HG03378 (cell line): Measurements from ENCODE around the gene GJB6.
A peak's percentile ranks its signal among the peaks of the same experiment; 100 is the strongest.
"Not testable (repeated sequence)": the region's sequence is repeated elsewhere in the genome, so short reads cannot be mapped to it uniquely, and the experiment has no call there.

Experiments used
- ATAC-seq: cut with Tn5 transposase; IDR thresholded peaks from one replicate; pipeline ENCODE4 v1.9.1; 2021; ENCODE audit warnings: mild to moderate bottlenecking, moderate library complexity; ENCODE audit not compliant: unreplicated experiment

The GJB6 gene

GRCh38 chr13:20231839-20232555 is at the start of gene GJB6:
Gene GJB6 (minus strand): TSS chr13:20232319. CDS start chr13:20223480, 8,839 bp downstream.
- ATAC-seq: no peak

GRCh38 chr13:20276901-20277300 is 44.8 kb upstream of the GJB6 start:
- ATAC-seq: not testable (repeated sequence)

DNA sequence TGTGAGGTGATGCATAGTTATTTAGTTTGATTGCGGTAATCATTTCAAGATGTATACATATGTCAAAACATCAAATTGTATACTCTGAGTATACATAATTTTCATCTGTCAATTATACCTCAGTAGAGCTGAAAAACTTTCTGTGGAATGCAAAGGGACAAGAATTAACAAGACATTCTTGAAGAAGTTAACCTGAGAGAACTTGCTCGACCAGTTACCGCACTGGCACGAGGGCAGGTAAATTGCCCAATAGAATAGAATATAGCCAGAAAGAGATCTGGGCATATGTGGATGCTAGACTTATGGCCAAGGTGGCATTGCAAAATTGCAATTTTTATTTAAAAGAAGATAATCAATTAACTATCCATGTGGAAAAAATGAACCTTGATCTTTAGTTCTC is 42.3 kb upstream of the GJB6 start:
- ATAC-seq: no peak

- no peak for ATAC-seq
These were observed 40.6 kb upstream of the GJB6 start for GRCh38 chr13:20272588-20273171.

- no peak for ATAC-seq
These were observed 40.0 kb upstream of the GJB6 start for GRCh38 chr13:20272104-20272503.

- no peak for ATAC-seq
These were observed 39.3 kb upstream of the GJB6 start for GRCh38 chr13:20271441-20271840.

DNA sequence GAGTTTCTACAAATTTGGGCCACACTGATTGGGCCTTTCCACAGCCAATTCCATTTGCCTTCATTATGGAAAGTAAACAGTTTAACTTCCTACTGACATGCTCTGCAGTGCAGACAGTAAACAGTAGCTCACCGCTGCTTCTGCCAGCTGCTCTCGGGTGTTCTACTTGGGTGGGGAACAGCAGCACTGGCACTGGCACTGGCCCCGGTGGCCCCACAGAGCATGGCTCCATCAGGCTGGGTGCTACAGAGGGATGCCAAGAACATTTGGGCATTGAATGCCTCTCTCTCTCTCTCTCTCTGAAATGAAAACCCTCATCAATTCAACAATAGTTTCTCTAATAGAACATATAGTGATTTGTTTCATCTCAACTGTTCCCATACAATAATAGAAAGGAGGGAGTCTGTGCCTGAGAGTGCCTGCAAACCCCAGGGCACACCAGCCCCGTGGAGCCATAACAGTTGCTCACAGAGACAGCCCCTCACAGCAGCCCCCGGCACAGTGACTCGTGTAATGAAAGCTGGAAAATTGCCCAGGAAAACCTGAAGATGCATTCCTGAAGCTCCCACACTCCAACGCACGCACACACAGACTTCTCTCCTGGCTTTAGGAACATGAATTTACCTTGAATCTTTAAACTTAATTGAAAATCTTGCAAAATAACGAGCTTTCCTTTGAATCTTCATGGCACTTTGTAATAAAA is 38.2 kb upstream of the GJB6 start:
- no peak for ATAC-seq

DNA sequence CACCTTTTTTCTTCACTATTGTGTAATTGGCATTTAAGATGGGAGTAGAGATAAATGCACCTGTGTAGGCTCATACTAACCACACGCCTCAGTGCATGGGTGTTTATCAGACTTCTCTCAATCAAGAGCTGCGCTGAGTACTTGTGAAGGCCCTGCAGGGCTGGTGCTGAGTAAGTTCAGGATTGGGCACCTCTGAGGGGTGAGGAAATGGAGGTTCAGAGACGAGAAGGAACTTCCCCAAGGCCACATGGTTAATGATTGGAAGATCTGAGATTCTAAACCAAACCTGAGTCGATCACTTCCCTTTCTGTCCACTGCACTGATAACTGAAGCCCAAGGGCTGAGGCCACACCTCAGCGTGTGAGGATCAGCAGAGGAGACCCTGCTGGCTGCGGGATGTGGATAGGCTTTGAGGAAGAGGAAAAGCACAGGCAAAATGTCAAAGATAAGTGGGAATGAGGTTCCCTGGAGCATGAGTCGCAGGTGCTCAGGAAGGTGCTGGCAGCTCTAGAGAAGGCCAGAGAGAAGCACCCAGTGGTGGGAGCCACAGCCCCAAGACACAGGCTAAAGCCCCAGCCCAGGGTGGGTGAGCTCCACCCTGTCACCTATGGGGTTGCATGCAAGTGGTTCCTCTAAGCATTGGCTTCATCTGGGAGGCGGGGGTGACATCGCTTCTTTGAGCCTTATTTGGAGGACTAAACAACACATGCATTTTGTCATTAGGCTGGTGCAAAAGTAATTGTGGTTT is 32.3 kb upstream of the GJB6 start:
- ATAC-seq: peak; percentile 99

- ATAC-seq: no peak
These were observed 31.4 kb upstream of the GJB6 start for GRCh38 chr13:20263393-20264044.

- ATAC-seq: no peak
These were observed 26.8 kb upstream of the GJB6 start for GRCh38 chr13:20258963-20259288.

- ATAC-seq: no peak
These were observed 26.3 kb upstream of the GJB6 start for GRCh38 chr13:20258208-20258962.

DNA sequence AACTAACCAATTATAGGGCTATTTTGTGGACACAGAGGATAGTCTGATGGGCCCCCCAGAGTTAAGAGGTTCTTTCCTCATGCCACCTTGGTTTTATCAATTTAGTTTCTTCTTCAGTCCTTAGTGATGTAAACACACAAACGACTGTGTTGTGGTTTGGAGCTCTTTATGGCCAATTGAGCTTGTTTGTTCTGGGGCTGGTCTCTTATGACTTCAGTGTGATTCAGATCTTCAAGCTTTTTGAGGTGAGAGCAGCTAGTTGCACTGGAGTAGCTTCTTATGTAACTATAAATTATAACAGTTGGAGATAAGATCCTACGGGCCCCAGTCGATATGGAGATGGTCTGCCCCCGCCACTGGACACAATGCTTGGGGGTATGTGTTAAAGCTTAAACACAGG is 22.0 kb upstream of the GJB6 start:
- no peak for ATAC-seq

DNA sequence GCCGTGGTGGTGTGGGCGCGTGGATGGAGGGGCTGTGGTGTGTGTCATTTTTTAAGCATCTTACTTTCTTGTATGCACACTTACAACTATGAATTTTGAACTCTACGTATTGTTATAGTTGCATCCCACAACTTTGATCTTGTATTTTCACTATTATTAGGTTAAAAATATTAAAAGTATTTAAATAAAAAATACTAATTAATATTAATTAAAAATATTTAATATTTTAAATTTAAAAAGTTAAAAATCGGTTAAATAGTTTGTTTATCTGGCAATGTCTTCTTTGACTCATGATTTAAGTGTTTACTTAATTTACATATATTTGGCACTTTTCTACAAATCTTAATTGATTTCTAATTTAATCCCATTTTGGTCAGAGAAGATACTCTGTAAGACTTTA is 17.8 kb upstream of the GJB6 start:
- ATAC-seq: no peak

DNA sequence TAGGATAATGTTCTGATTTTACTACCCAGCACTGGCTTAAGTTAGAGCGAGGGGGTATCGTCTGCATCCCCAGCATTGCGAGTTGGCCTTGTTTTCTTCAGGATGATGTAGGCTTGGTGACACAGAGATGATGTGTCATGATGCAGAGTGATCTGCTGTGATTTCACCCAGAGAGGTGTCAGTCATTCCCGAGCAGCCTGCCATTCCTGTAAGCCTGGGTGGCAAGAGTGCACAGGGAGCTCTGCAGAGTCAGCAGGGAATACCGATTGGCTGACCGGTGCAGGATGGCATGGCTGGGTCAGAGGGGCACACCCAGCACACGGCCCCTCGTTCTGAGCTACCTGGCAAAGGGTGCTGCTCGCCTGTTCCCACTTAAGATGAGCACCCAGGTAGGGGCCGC is 15.8 kb upstream of the GJB6 start:
- no peak for ATAC-seq

DNA sequence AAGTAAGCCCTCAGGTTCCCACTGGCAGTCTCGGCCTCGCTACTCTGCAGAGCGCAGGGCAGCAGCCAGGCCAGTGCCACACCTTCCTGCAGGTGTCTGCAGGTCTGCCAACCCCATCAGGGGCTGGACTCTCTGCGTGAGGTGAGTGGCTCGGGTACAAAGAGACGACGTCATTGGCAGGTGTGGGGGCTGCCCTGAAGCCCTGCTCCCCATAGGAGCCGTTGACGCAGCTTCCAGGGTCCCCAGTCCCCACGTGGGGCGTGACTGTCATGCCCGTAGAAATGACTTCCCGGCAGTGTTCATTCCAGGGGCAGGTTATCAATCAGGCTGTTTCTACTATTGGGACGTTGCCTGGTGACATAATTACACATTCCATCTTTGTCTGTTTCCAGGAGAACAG is 15.3 kb upstream of the GJB6 start:
- ATAC-seq: no peak

DNA sequence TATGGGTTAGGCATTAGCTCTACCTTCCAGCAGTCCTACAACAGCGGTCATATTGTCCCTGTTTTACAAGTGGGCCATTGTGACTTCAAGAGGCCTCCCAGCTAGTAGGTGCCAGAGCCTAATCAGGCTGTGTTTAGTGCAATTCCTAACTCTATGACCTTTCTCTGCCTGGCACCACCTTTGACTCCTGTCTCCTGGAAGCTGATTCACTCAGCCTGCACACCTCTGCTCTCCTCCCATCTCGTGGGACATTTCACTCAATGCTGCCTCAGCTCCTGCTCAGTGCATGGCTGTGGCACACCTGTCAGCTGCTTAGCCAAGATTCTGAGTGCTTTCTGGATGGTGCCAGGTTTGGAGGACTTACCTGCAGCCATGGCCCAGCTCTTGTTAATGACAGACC is 9.5 kb upstream of the GJB6 start:
- no peak for ATAC-seq

DNA sequence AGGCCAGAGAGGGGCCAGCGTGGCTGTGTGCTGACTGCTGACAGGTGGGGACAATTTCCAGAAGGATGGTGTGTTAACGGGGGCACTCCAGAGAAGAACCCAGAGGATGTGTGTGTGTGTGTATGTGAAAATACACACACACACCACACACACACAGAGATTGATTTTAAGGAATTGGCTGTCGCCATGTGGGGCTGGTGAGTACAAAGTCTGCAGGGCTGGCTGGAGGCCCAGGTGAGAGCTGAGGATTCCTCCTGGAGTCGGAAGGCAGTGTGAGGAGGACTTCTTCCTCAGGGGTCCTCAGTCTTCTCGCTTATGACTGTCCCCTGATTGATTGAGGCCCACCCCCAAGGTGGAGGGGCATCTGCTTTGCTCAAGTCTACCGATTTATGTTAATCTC is 7.6 kb upstream of the GJB6 start:
- ATAC-seq: no peak

DNA sequence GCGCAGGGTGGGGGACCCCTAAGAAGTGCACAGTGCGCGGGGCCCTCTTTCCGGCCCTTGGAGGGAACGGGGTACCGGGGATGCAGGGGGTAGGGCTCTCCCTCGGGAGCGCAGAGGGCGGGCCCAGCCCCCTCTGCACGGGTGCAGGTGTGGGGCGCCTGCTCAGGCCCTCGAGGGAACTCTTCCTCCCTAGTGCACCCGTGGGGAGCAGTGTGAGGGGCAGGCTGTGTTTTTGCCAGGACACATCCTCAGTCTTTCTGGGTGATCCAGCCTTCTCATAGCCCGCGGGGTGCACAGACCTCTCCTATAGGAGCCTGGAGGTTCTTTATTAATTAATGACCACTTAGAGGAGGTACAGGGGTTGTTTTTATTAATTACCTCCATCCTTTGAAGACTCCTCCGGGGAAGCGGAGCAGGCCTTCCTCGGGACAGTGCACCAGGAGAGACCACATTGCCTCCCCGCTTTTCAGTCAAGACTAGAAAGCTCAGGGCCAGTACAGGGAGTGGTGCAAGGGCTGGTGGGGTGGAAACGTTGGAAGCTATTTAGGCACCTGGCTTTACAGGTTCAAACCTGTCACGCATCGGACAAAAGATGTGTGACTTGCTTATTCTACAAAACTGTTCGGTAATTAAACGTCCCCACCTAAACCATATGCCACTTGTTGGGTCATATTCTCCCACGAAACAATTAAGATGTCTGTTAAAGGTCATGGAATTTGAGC is 598 bp upstream of the GJB6 start:
- no peak for ATAC-seq

GRCh38 chr13:20230913-20231838 is 943 bp downstream of the GJB6 start:
- ATAC-seq: no peak
